HCT116 (cell line): Measurements from ENCODE around the gene KDM5C. TPM values are rescaled to one million over a fixed set of nuclear protein-coding genes. Genes with fewer than 3 reads are reported as not detected.

Experiments used
- ATAC-seq: fragments of 200-7000 bp; cut with Tn5 transposase; 2 replicates; pipeline ENCODE4 v1.9.1; 2020; ENCODE audit warnings: mild to moderate bottlenecking, moderate library complexity
- BruUV-seq: library from RNA; stranded (reverse); fragments of 400-500 nt; replicated peaks from 2 replicates; lab custom pipeline; 2021; lab: Mats Ljungman, UMichigan
- CTCF ChIA-PET: fragments of 300-600 bp; sonication (Branson Sonifier 250); formaldehyde crosslinking; loops from one replicate; lab custom pipeline; 2021; ENCODE audit warnings: antibody characterized with exemption; lab: Charles Lee
- POLR2A ChIA-PET: fragments of 300-600, 350-600 bp; sonication (Branson Sonifier 250); formaldehyde crosslinking; loops from one replicate; lab custom pipeline; 2021; ENCODE audit warnings: antibody characterized with exemption; lab: Charles Lee
- RAD21 ChIA-PET, 2 experiments: fragments of 300-600 bp; sonication (Branson Sonifier 250); formaldehyde crosslinking; loops; one replicate each; lab custom pipeline; 2023; ENCODE audit warnings: low total read pairs in 2 of 2; ENCODE audit not compliant: uncharacterized antibody in 2 of 2, unreplicated experiment in 2 of 2, low non-redundant PET in 1 of 2; lab: Charles Lee
- DNase-seq: peaks from one replicate; pipeline ENCODE4 v3.0.0-alpha.2; 2010; ENCODE audit warnings: low read depth, low spot score
- H2AFZ ChIP-seq: fragments of 200-600 bp; shearing (Covaris generic), sonication (generic); 2 replicates; pipeline ENCODE4 v1.6.1; 2017; ENCODE audit warnings: low read depth, mixed run types, mixed read lengths, antibody characterized with exemption, low read length; ENCODE audit not compliant: poor library complexity, severe bottlenecking
- H3K27ac ChIP-seq: 2 replicates; pipeline ENCODE4 v1.5.1; 2012; ENCODE audit warnings: low read depth, low read length
- H3K27me3 ChIP-seq: fragments of 200-600 bp; sonication (generic); 2 replicates; pipeline ENCODE4 v1.6.1; 2016; ENCODE audit warnings: mixed run types, low read length, mixed read lengths; ENCODE audit not compliant: insufficient read depth
- H3K36me3 ChIP-seq, 2 experiments: fragments of 200-500 bp in 1 of 2; fragments of 200-600 bp in 1 of 2; sonication (Bioruptor generic) in 1 of 2; sonication (generic) in 1 of 2; 2 replicates each; pipeline versions ENCODE4 v1.5.1 to v1.6.1; 2014 to 2016; ENCODE audit warnings: low read length in 2 of 2, inconsistent platforms in 1 of 2, mixed read lengths in 1 of 2, mixed run types in 1 of 2; ENCODE audit not compliant: insufficient read depth in 2 of 2, control insufficient read depth in 1 of 2
- H3K4me1 ChIP-seq, 2 experiments: fragments of 200-600 bp in 1 of 2; sonication (generic) in 1 of 2; 2 replicates each; pipeline versions ENCODE4 v1.5.1 to v1.6.1; 2012 to 2017; ENCODE audit warnings: low read length in 2 of 2, inconsistent platforms in 1 of 2, mild to moderate bottlenecking in 1 of 2, mixed read lengths in 1 of 2, mixed run types in 1 of 2, moderate library complexity in 1 of 2; ENCODE audit not compliant: insufficient read depth in 2 of 2, control insufficient read depth in 1 of 2
- H3K4me2 ChIP-seq: fragments of 200-600 bp; sonication (generic); 2 replicates; pipeline ENCODE4 v1.6.1; 2017; ENCODE audit warnings: mixed run types, low read length, mixed read lengths
- H3K4me3 ChIP-seq, 2 experiments: fragments of 200-600 bp in 1 of 2; sonication (generic) in 1 of 2; replicated peaks in 1 of 2; 2 replicates each; pipeline ENCODE4 v1.5.1; 2011 to 2016; ENCODE audit warnings: low read length in 2 of 2, control low read depth in 1 of 2, low read depth in 1 of 2, mild to moderate bottlenecking in 1 of 2, mixed read lengths in 1 of 2, mixed run types in 1 of 2
- H3K79me2 ChIP-seq: fragments of 200-600 bp; sonication (generic); 2 replicates; pipeline ENCODE4 v1.6.1; 2017; ENCODE audit warnings: mild to moderate bottlenecking, mixed run types, low read length, moderate library complexity, mixed read lengths; ENCODE audit not compliant: insufficient read depth
- H3K9ac ChIP-seq: fragments of 200-600 bp; sonication (generic); 2 replicates; pipeline ENCODE4 v1.6.1; 2016; ENCODE audit warnings: low read length, mixed read lengths
- H3K9me2 ChIP-seq: fragments of 200-600 bp; sonication (generic), shearing (Covaris generic); 2 replicates; pipeline ENCODE4 v1.6.1; 2017; ENCODE audit warnings: mixed run types, mild to moderate bottlenecking, moderate library complexity; ENCODE audit not compliant: insufficient read depth
- H3K9me3 ChIP-seq, 2 experiments: fragments of 200-500 bp in 1 of 2; fragments of 200-600 bp in 1 of 2; sonication (Bioruptor generic) in 1 of 2; sonication (generic) in 1 of 2; 2 replicates each; pipeline ENCODE4 v1.6.1; 2014 to 2017; ENCODE audit warnings: low read length in 2 of 2, mixed read lengths in 2 of 2, inconsistent platforms in 1 of 2, low read depth in 1 of 2, mild to moderate bottlenecking in 1 of 2, mixed run types in 1 of 2, moderate library complexity in 1 of 2; ENCODE audit not compliant: control insufficient read depth in 1 of 2, insufficient read depth in 1 of 2
- H4K20me1 ChIP-seq: fragments of 200-600 bp; sonication (generic), shearing (Covaris generic); 2 replicates; pipeline ENCODE4 v1.6.1; 2017; ENCODE audit warnings: mixed run types, mild to moderate bottlenecking, moderate library complexity; ENCODE audit not compliant: insufficient read depth
- CBX3 ChIP-seq: IDR thresholded peaks from 2 replicates; pipeline ENCODE4 v1.6.1; 2012; ENCODE audit warnings: low read depth
- CEBPB ChIP-seq: IDR thresholded peaks from 2 replicates; pipeline ENCODE4 v1.6.1; 2012; ENCODE audit warnings: low read depth
- CTCF ChIP-seq, 3 experiments: fragments of 200-600 bp in 1 of 3; sonication (generic) in 1 of 3; IDR thresholded peaks in 2 of 3; conservative IDR thresholded peaks in 1 of 3; 2 replicates each; pipeline ENCODE4 v1.5.1; 2012 to 2017; ENCODE audit warnings: low read depth in 2 of 3, low read length in 2 of 3, antibody characterized with exemption in 1 of 3, borderline replicate concordance in 1 of 3, control low read depth in 1 of 3, mild to moderate bottlenecking in 1 of 3, mixed read lengths in 1 of 3, mixed run types in 1 of 3, moderate library complexity in 1 of 3; ENCODE audit not compliant: insufficient read depth in 1 of 3
- ELF1 ChIP-seq: IDR thresholded peaks from 2 replicates; pipeline ENCODE4 v1.6.1; 2012; ENCODE audit warnings: low read depth, borderline replicate concordance
- EZH2 ChIP-seq: fragments of 200-600 bp; sonication (generic); IDR thresholded peaks from 2 replicates; pipeline ENCODE4 v1.6.1; 2017; ENCODE audit warnings: antibody characterized with exemption, mixed run types
- FOSL1 ChIP-seq: IDR thresholded peaks from 2 replicates; pipeline ENCODE4 v1.6.1; 2012; ENCODE audit warnings: low read depth
- MAX ChIP-seq: IDR thresholded peaks from 2 replicates; pipeline ENCODE4 v1.6.1; 2012
- POLR2A ChIP-seq: IDR thresholded peaks from 2 replicates; pipeline ENCODE4 v1.7.0; 2011; ENCODE audit warnings: borderline replicate concordance; ENCODE audit not compliant: insufficient read depth, insufficient read length; ENCODE audit errors: extremely low read depth
- POLR2AphosphoS5 ChIP-seq: IDR thresholded peaks from 2 replicates; pipeline ENCODE4 v1.6.1; 2011; ENCODE audit warnings: mild to moderate bottlenecking, low read depth, low read length, moderate library complexity
- RAD21 ChIP-seq: IDR thresholded peaks from 2 replicates; pipeline ENCODE4 v1.6.1; 2012; ENCODE audit warnings: low read depth, mild to moderate bottlenecking
- REST ChIP-seq: IDR thresholded peaks from 2 replicates; pipeline ENCODE4 v1.6.1; 2012; ENCODE audit warnings: low read depth
- SIN3A ChIP-seq: IDR thresholded peaks from 2 replicates; pipeline ENCODE4 v1.6.1; 2012; ENCODE audit warnings: low read depth
- SP1 ChIP-seq: IDR thresholded peaks from 2 replicates; pipeline ENCODE4 v1.6.1; 2012; ENCODE audit warnings: low read depth
- SRF ChIP-seq: IDR thresholded peaks from 2 replicates; pipeline ENCODE4 v1.6.1; 2012; ENCODE audit warnings: low read depth
- ZFX ChIP-seq: fragments of 450-650 bp; IDR thresholded peaks from 2 replicates; pipeline ENCODE4 v1.6.1; 2017
- ZNF274 ChIP-seq: fragments of 200-500 bp; sonication (Bioruptor generic); IDR thresholded peaks from 2 replicates; pipeline ENCODE4 v1.6.1; 2014; ENCODE audit warnings: mild to moderate bottlenecking, low read depth, low read length, inconsistent platforms
- intact Hi-C: fragments of 100-400 bp; cut with micrococcal nuclease; formaldehyde crosslinking; loops from 2 replicates; pipeline ENCODE4 v1.10.0; 2022
- total RNA-seq: library from RNA; stranded (reverse); gene quantifications from one replicate; pipeline ENCODE4 v1.2.1, GENCODE V29; 2021; ENCODE audit not compliant: unreplicated experiment

The KDM5C gene
- total RNA-seq, 1 experiment from 2014 or later = 72.9 TPM

- CTCF ChIA-PET = no interaction called here
- Histone ChIP-seq H3K36me3 (no peaks in the 10 kb centered on the region), H2AFZ (no peak overlapping the region), H3K9me3 (no peaks in the 10 kb centered on the region), H3K79me2 (no peaks in the 10 kb centered on the region), H3K9me2 (no peaks in the 10 kb centered on the region), H3K27me3 (no peaks in the 10 kb centered on the region), H3K4me3 (no peak overlapping the region), H4K20me1 (no peaks in the 10 kb centered on the region), H3K9ac (no peak overlapping the region), H3K4me2 (no peak overlapping the region), H3K4me1 (peaks cover 26 to 30% of the 10 kb centered on the region in 2 experiments), H3K27ac (no peak overlapping the region)
- no TSS peak for BruUV-seq
- POLR2A ChIA-PET = no interaction called here
- TF ChIP-seq SIN3A = no peak
- no peak for TF ChIP-seq RAD21
- no peak for TF ChIP-seq MAX
- TF ChIP-seq REST = no peak
- no peak for TF ChIP-seq ELF1
- no peak for TF ChIP-seq SP1
- TF ChIP-seq FOSL1 = no peak
- TF ChIP-seq CTCF (IDR thresholded peaks at IDR 0.05 in 2 of 3, conservative IDR thresholded peaks at IDR 0.05 in 1 of 3; ENCODE audit: borderline replicate concordance in 1 of 3, insufficient read depth in 1 of 3, low read depth in 2 of 3, low read length in 2 of 3) = no peak
- no peak for TF ChIP-seq ZNF274
- no peak for TF ChIP-seq CEBPB
- no peak for TF ChIP-seq POLR2AphosphoS5
- no peak for TF ChIP-seq POLR2A
- no peak for TF ChIP-seq SRF
- no peak for TF ChIP-seq EZH2
- TF ChIP-seq ZFX = no peak
- TF ChIP-seq CBX3 = no peak
- ATAC-seq (no peak), DNase-seq (no peak)
- intact Hi-C loops = no loop called here
- RAD21 ChIA-PET = no interaction called here
Measured at GRCh38 chrX:53260836-53261235, 35.8 kb upstream of the KDM5C start.
